SK-N-SH (cell line): ENCODE results near the gene CASP1. TPM values are rescaled to one million over a fixed set of nuclear protein-coding genes. Genes with fewer than 3 reads are reported as not detected.
"Not testable (repeated sequence)": the region's sequence is repeated elsewhere in the genome, so short reads cannot be mapped to it uniquely, and the experiment has no call there.

Source experiments
- CTCF ChIA-PET: fragments of 300-600, 350-600 bp; formaldehyde crosslinking; extraction: SDS; loops from one replicate; lab custom pipeline; 2021; lab: Yijun Ruan, JAX
- POLR2A ChIA-PET: fragments of 350-600 bp; sonication (Branson Sonifier 250); formaldehyde crosslinking; extraction: SDS; loops from one replicate; lab custom pipeline; 2020; ENCODE audit warnings: antibody characterized with exemption, inconsistent platforms; lab: Yijun Ruan, JAX
- DNase-seq: peaks from one replicate; pipeline ENCODE4 v3.0.0; 2012
- H2AFZ ChIP-seq: fragments of 200-600 bp; sonication (generic); 2 replicates; pipeline ENCODE4 v1.8.1; 2016; ENCODE audit warnings: antibody characterized with exemption, mild to moderate bottlenecking, low read depth
- H3F3A ChIP-seq: fragments of 200-600 bp; sonication (generic); replicated peaks from 2 replicates; pipeline ENCODE3; 2016; ENCODE audit warnings: antibody characterized with exemption, mild to moderate bottlenecking; ENCODE audit not compliant: insufficient read depth
- H3K27ac ChIP-seq, 2 experiments: fragments of 200-500 bp in 1 of 2; fragments of 200-600 bp in 1 of 2; sonication (Bioruptor generic) in 1 of 2; sonication (generic), shearing (Covaris generic) in 1 of 2; 2 replicates each; pipeline versions ENCODE4 v1.5.1 to v1.6.1; 2014 to 2016; ENCODE audit warnings: low read depth in 2 of 2, inconsistent platforms in 1 of 2, low read length in 1 of 2, mild to moderate bottlenecking in 1 of 2, mixed read lengths in 1 of 2
- H3K27me3 ChIP-seq: fragments of 200-600 bp; sonication (generic), shearing (Covaris generic); 2 replicates; pipeline ENCODE4 v1.6.1; 2016; ENCODE audit warnings: mixed run types; ENCODE audit not compliant: insufficient read depth
- H3K36me3 ChIP-seq, 2 experiments: fragments of 200-500 bp in 1 of 2; fragments of 200-600 bp in 1 of 2; sonication (Bioruptor generic) in 1 of 2; sonication (generic) in 1 of 2; replicated peaks in 1 of 2; 2 replicates each; pipeline versions ENCODE3 to v1.5.1; 2014 to 2016; ENCODE audit warnings: low read length in 1 of 2, mild to moderate bottlenecking in 1 of 2; ENCODE audit not compliant: insufficient read depth in 2 of 2, control insufficient read depth in 1 of 2
- H3K4me1 ChIP-seq, 2 experiments: fragments of 200-500 bp in 1 of 2; fragments of 200-600 bp in 1 of 2; sonication (Bioruptor generic) in 1 of 2; sonication (generic), shearing (Covaris generic) in 1 of 2; 2 replicates each; pipeline versions ENCODE4 v1.5.1 to v1.6.1; 2014 to 2016; ENCODE audit warnings: low read depth in 1 of 2, low read length in 1 of 2, mixed run types in 1 of 2; ENCODE audit not compliant: insufficient read depth in 2 of 2, control insufficient read depth in 1 of 2
- H3K4me2 ChIP-seq: fragments of 200-600 bp; sonication (generic), shearing (Covaris generic); 2 replicates; pipeline ENCODE4 v1.6.1; 2017; ENCODE audit warnings: mixed run types
- H3K4me3 ChIP-seq, 2 experiments: fragments of 200-500 bp in 1 of 2; fragments of 200-600 bp in 1 of 2; sonication (Bioruptor generic) in 1 of 2; sonication (generic), shearing (Covaris generic) in 1 of 2; 2 replicates each; pipeline versions ENCODE4 v1.5.1 to v1.8.1; 2014 to 2016; ENCODE audit warnings: low read depth in 2 of 2, inconsistent platforms in 1 of 2, low read length in 1 of 2, mild to moderate bottlenecking in 1 of 2, mixed read lengths in 1 of 2, moderate library complexity in 1 of 2
- H3K79me2 ChIP-seq: fragments of 200-600 bp; sonication (generic); 2 replicates; pipeline ENCODE4 v1.8.1; 2017; ENCODE audit warnings: mild to moderate bottlenecking; ENCODE audit not compliant: insufficient read depth
- H3K9ac ChIP-seq: fragments of 200-600 bp; sonication (generic); 2 replicates; pipeline ENCODE4 v1.6.1; 2017; ENCODE audit warnings: mixed run types
- H3K9me2 ChIP-seq: fragments of 200-600 bp; sonication (generic); 2 replicates; pipeline ENCODE4 v1.6.1; 2017; ENCODE audit warnings: mixed run types
- H3K9me3 ChIP-seq: fragments of 200-600 bp; sonication (generic); 2 replicates; pipeline ENCODE4 v1.6.1; 2017; ENCODE audit warnings: mixed run types, mild to moderate bottlenecking, moderate library complexity
- H4K20me1 ChIP-seq: fragments of 200-600 bp; sonication (generic); 2 replicates; pipeline ENCODE4 v1.6.1; 2017; ENCODE audit warnings: mild to moderate bottlenecking, mixed run types; ENCODE audit not compliant: insufficient read depth
- FOXJ3 ChIP-seq: sonication (generic); formaldehyde crosslinking; IDR thresholded peaks from 2 replicates; pipeline ENCODE4 v1.5.1; 2020; ENCODE audit warnings: mild to moderate bottlenecking, missing genetic modification reagents
- GABPA ChIP-seq: IDR thresholded peaks from 2 replicates; pipeline ENCODE4 v1.4.0; 2012; ENCODE audit warnings: low read depth, mild to moderate bottlenecking
- GATA2 ChIP-seq: sonication (generic); formaldehyde crosslinking; IDR thresholded peaks from 2 replicates; pipeline ENCODE4 v1.5.0; 2020; ENCODE audit warnings: mild to moderate bottlenecking, missing genetic modification reagents
- IRF3 ChIP-seq: fragments of 150-350 bp; IDR thresholded peaks from 2 replicates; pipeline ENCODE4 v1.6.1; 2016; ENCODE audit warnings: mild to moderate bottlenecking, low read depth, low read length
- NRF1 ChIP-seq: IDR thresholded peaks from 2 replicates; pipeline ENCODE4 v1.6.1; 2012; ENCODE audit warnings: low read depth, mild to moderate bottlenecking, low read length
- PBX3 ChIP-seq: IDR thresholded peaks from 2 replicates; pipeline ENCODE4; 2012
- POLR2AphosphoS5 ChIP-seq: IDR thresholded peaks from 2 replicates; pipeline ENCODE4 v1.6.1; 2012; ENCODE audit warnings: low read depth, low read length
- RFX5 ChIP-seq: IDR thresholded peaks from 2 replicates; pipeline ENCODE4 v1.6.1; 2012; ENCODE audit warnings: mild to moderate bottlenecking, improper control_type of control experiment, low read length
- RXRA ChIP-seq: IDR thresholded peaks from 2 replicates; pipeline ENCODE4 v1.4.0; 2012; ENCODE audit warnings: low read depth, mild to moderate bottlenecking, borderline replicate concordance
- SMC3 ChIP-seq: IDR thresholded peaks from 2 replicates; pipeline ENCODE4 v1.6.1; 2012; ENCODE audit warnings: low read depth, low read length, improper control_type of control experiment
- TAF1 ChIP-seq: IDR thresholded peaks from 2 replicates; pipeline ENCODE4 v1.6.1; 2012; ENCODE audit warnings: low read depth, mild to moderate bottlenecking, low read length, moderate library complexity, borderline replicate concordance
- TEAD4 ChIP-seq: IDR thresholded peaks from 2 replicates; pipeline ENCODE4 v1.4.0; 2012; ENCODE audit warnings: mild to moderate bottlenecking, borderline replicate concordance; ENCODE audit not compliant: insufficient read depth
- USF2 ChIP-seq: fragments of 150-350 bp; IDR thresholded peaks from 2 replicates; pipeline ENCODE4 v1.6.1; 2017; ENCODE audit warnings: antibody characterized with exemption, low read length, low read depth, borderline replicate concordance
- ZBTB33 ChIP-seq: IDR thresholded peaks from 2 replicates; pipeline ENCODE4 v1.4.0; 2012; ENCODE audit warnings: low read depth, borderline replicate concordance
- WGBS: methylation state at CpG from one replicate; pipeline ENCODE4 v1.1.6; 2017; ENCODE audit warnings: low lambda C conversion rate; 5-methylcytosine and 5-hydroxymethylcytosine counted together
- polyA plus RNA-seq, 3 experiments: library from polyadenylated mRNA; depleted of rRNA; stranded (reverse); fragments of >200 nt; gene quantifications; 2 replicates each; pipeline ENCODE4 v1.2.3, GENCODE V29; 2012

Gene CASP1
- polyA plus RNA-seq, 1 of the 3 experiments (the other 2 are of a cell fraction) = not detected

- TF ChIP-seq GATA2 (CRISPR knock-in tag) (no peak), PBX3 (no peak), SMC3 (no peak), FOXJ3 (CRISPR knock-in tag) (no peak), GABPA (no peak)
- TF ChIP-seq, all 33 proteins: peak for 0
These were observed 35.4 kb upstream of the CASP1 start (continued) for GRCh38 chr11:105070306-105070705.

- H3F3A ChIP-seq, H2AFZ ChIP-seq, POLR2A ChIA-PET, H3K36me3 ChIP-seq, H4K20me1 ChIP-seq, H3K79me2 ChIP-seq, H3K9ac ChIP-seq, DNase-seq, H3K9me3 ChIP-seq, CTCF ChIA-PET, H3K4me2 ChIP-seq, H3K9me2 ChIP-seq, H3K27ac ChIP-seq, H3K4me3 ChIP-seq, H3K27me3 ChIP-seq, H3K4me1 ChIP-seq: not testable (repeated sequence)
- WGBS = 41% methylated on average over 2 of the region's 2 CpGs
These were observed 34.8 kb upstream of the CASP1 start for GRCh38 chr11:105069749-105070148.

GRCh38 chr11:105063245-105063941 is 28.4 kb upstream of the CASP1 start:
- not testable (repeated sequence) for H3K9me2 ChIP-seq

GRCh38 chr11:105057432-105057831 is 22.5 kb upstream of the CASP1 start:
- Histone ChIP-seq H3K27me3 (no peaks in the 10 kb centered on the region), H3K4me1 (no peaks in the 10 kb centered on the region), H3K36me3 (no peaks in the 10 kb centered on the region), H3K9me3 (no peaks in the 10 kb centered on the region), H3F3A (no peaks in the 10 kb centered on the region), H3K4me2 (no peak overlapping the region), H3K4me3 (no peak overlapping the region), H3K9me2 (no peaks in the 10 kb centered on the region), H2AFZ (no peak overlapping the region), H3K79me2 (no peaks in the 10 kb centered on the region), H4K20me1 (no peaks in the 10 kb centered on the region), H3K27ac (no peak overlapping the region), H3K9ac (no peak overlapping the region)
- ChIA-PET POLR2A (no interaction called here), CTCF (no interaction called here)
- 29% methylated on average over 4 of the region's 4 CpGs for WGBS
- DNase-seq = no peak
- TF ChIP-seq TAF1 (no peak), RFX5 (no peak), TEAD4 (no peak), USF2 (no peak), POLR2AphosphoS5 (no peak), IRF3 (no peak), ZBTB33 (no peak), NRF1 (no peak), RXRA (no peak)

More at GRCh38 chr11:105063245-105063941, 28.4 kb upstream of the CASP1 start:
- H3K9me3 ChIP-seq, H3K79me2 ChIP-seq, H3K27ac ChIP-seq, DNase-seq, H3K4me1 ChIP-seq, H3K4me3 ChIP-seq, H3F3A ChIP-seq, H4K20me1 ChIP-seq, H3K4me2 ChIP-seq, CTCF ChIA-PET, POLR2A ChIA-PET, H3K27me3 ChIP-seq, H3K9ac ChIP-seq, H3K36me3 ChIP-seq, H2AFZ ChIP-seq: not testable (repeated sequence)
- WGBS = 62% methylated on average over 9 of the region's 9 CpGs
